Measurements from ENCODE around the gene FAM83D.

Gene FAM83D

GRCh38 chr20:38941726-38942389, 15.6 kb downstream of the FAM83D start:
- no peak overlapping the region for H3K4me3 ChIP-seq (ENCODE audit: low read depth, low read length)
- TF ChIP-seq CTCF (IDR thresholded peaks at IDR 0.05; ENCODE audit: borderline replicate concordance, insufficient read depth, low read depth, low read length): 0 out of 2 replicates have a peak, but pooled peaks have one; percentile 4

GRCh38 chr20:38945012-38945411, 18.8 kb downstream of the FAM83D start:
- no peak overlapping the region for H3K4me3 ChIP-seq (ENCODE audit: low read depth, low read length)

GRCh38 chr20:38946836-38947235, 20.6 kb downstream of the FAM83D start:
- H3K4me3 ChIP-seq (ENCODE audit: low read depth, low read length): no peak overlapping the region
- TF ChIP-seq CTCF (IDR thresholded peaks at IDR 0.05; ENCODE audit: borderline replicate concordance, insufficient read depth, low read depth, low read length): no peak

More at GRCh38 chr20:38945012-38945411, 18.8 kb downstream of the FAM83D start:
- no peak for TF ChIP-seq CTCF (IDR thresholded peaks at IDR 0.05; ENCODE audit: borderline replicate concordance, insufficient read depth, low read depth, low read length)

- TF ChIP-seq CTCF (IDR thresholded peaks at IDR 0.05; ENCODE audit: borderline replicate concordance, insufficient read depth, low read depth, low read length): no peak
- no peak overlapping the region for H3K4me3 ChIP-seq (ENCODE audit: low read depth, low read length)
Measured at GRCh38 chr20:38947931-38948362, 21.7 kb downstream of the FAM83D start.

GRCh38 chr20:38950254-38950653, 24.0 kb downstream of the FAM83D start:
- no peak overlapping the region for H3K4me3 ChIP-seq (ENCODE audit: low read depth, low read length)
- TF ChIP-seq CTCF (IDR thresholded peaks at IDR 0.05; ENCODE audit: borderline replicate concordance, insufficient read depth, low read depth, low read length): no peak

- H3K4me3 ChIP-seq (ENCODE audit: low read depth, low read length): no peak overlapping the region
- no peak for TF ChIP-seq CTCF (IDR thresholded peaks at IDR 0.05; ENCODE audit: borderline replicate concordance, insufficient read depth, low read depth, low read length)
Measured at GRCh38 chr20:38951611-38952010, 25.4 kb downstream of the FAM83D start.

GRCh38 chr20:38952153-38952552, 25.9 kb downstream of the FAM83D start:
- no peak for TF ChIP-seq CTCF (IDR thresholded peaks at IDR 0.05; ENCODE audit: borderline replicate concordance, insufficient read depth, low read depth, low read length)
- H3K4me3 ChIP-seq (ENCODE audit: low read depth, low read length): no peak overlapping the region

All from GM12875 (cell line).